ENCODE data around the gene XK.

DNA sequence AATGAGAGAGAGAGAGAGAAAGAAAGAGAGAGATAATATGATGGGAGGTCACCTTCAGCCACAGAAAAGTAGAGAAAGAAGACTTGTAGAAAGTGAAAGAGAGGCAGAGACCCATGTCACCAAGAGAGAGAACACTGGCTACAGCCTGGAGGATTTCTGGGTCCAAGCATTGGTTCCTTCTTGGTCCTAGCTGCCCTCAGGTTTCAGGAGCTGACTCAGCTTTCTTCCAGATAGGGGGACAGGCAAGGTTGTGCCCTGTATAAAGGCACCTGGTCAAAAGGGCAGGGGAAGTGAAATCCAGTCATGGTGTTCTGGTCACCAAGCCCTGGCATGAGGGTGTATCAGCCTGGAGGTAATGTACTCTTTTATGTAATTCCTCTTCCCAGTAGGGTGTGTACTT lies 47.5 kb upstream of the XK start:
- TF ChIP-seq, protein P1, sequence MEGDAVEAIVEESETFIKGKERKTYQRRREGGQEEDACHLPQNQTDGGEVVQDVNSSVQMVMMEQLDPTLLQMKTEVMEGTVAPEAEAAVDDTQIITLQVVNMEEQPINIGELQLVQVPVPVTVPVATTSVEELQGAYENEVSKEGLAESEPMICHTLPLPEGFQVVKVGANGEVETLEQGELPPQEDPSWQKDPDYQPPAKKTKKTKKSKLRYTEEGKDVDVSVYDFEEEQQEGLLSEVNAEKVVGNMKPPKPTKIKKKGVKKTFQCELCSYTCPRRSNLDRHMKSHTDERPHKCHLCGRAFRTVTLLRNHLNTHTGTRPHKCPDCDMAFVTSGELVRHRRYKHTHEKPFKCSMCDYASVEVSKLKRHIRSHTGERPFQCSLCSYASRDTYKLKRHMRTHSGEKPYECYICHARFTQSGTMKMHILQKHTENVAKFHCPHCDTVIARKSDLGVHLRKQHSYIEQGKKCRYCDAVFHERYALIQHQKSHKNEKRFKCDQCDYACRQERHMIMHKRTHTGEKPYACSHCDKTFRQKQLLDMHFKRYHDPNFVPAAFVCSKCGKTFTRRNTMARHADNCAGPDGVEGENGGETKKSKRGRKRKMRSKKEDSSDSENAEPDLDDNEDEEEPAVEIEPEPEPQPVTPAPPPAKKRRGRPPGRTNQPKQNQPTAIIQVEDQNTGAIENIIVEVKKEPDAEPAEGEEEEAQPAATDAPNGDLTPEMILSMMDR (IDR thresholded peaks at IDR 0.05): no peak
- TF ChIP-seq POLR2A (IDR thresholded peaks at IDR 0.05): no peak
